Natural killer cell (primary cell): ENCODE results near the gene COX20. TPM values are rescaled to one million over a fixed set of nuclear protein-coding genes. Genes with fewer than 3 reads are reported as not detected.

Experiments
- ATAC-seq, 3 donors: fragments of 150-1000 bp in 2 of 3; fragments of 200-7000 bp in 1 of 3; cut with Tn5 transposase; 1 replicate in 1 of 3; 2 replicates in 2 of 3; pipeline ENCODE4 v1.10.0; 2021; ENCODE audit warnings: mild to moderate bottlenecking in 2 of 3, moderate library complexity in 2 of 3
- DNase-seq, 2 donors: peaks; one replicate each; pipeline versions ENCODE4 v3.0.0 to v3.0.0-alpha.2; 2013 to 2021; ENCODE audit warnings: mixed read lengths in 1 of 2
- H3K27ac ChIP-seq: one replicate; pipeline ENCODE4 v1.5.1; 2013; ENCODE audit warnings: mild to moderate bottlenecking, low read length
- H3K27me3 ChIP-seq: one replicate; pipeline ENCODE4 v1.6.1; 2013; ENCODE audit warnings: low read length; ENCODE audit not compliant: control insufficient read depth, insufficient read depth
- H3K36me3 ChIP-seq: one replicate; pipeline ENCODE4 v1.6.1; 2013; ENCODE audit warnings: low read length; ENCODE audit not compliant: control insufficient read depth, insufficient read depth
- H3K4me1 ChIP-seq: one replicate; pipeline ENCODE4 v1.6.1; 2013; ENCODE audit warnings: low read length; ENCODE audit not compliant: control insufficient read depth, insufficient read depth
- H3K4me3 ChIP-seq: one replicate; pipeline ENCODE4 v1.5.1; 2013; ENCODE audit warnings: low read length
- H3K9me3 ChIP-seq: one replicate; pipeline ENCODE4 v1.6.1; 2013; ENCODE audit warnings: low read length; ENCODE audit not compliant: control insufficient read depth, insufficient read depth
- H3K27ac Mint-ChIP-seq, 2 donors: one replicate each; pipeline ENCODE4 v1.8.0; 2022; ENCODE audit warnings: mild to moderate bottlenecking in 2 of 2, mixed read lengths in 2 of 2, moderate library complexity in 1 of 2
- H3K27me3 Mint-ChIP-seq, 2 donors: one replicate each; pipeline ENCODE4 v1.8.0; 2022; ENCODE audit warnings: low read depth in 2 of 2, mixed read lengths in 2 of 2
- H3K36me3 Mint-ChIP-seq: one replicate; pipeline ENCODE4 v1.8.0; 2022; ENCODE audit warnings: mixed read lengths
- H3K4me1 Mint-ChIP-seq, 2 donors: one replicate each; pipeline ENCODE4 v1.8.0; 2022; ENCODE audit warnings: mixed read lengths in 2 of 2
- H3K4me3 Mint-ChIP-seq: one replicate; pipeline ENCODE4 v1.8.0; 2022; ENCODE audit warnings: mild to moderate bottlenecking, moderate library complexity, mixed read lengths
- H3K9me3 Mint-ChIP-seq, 2 donors: one replicate each; pipeline ENCODE4 v1.8.0; 2022; ENCODE audit warnings: mixed read lengths in 2 of 2
- CTCF ChIP-seq: fragments of 200-600 bp; IDR thresholded peaks from one replicate; pipeline ENCODE4 v1.8.0; 2022; ENCODE audit warnings: antibody characterized with exemption
- WGBS: methylation state at CpG from one replicate; pipeline ENCODE4 v1.1.7; 2013; ENCODE audit warnings: missing lambda C conversion rate; ENCODE audit not compliant: insufficient coverage; 5-methylcytosine and 5-hydroxymethylcytosine counted together
- intact Hi-C: fragments of 100-400 bp; cut with micrococcal nuclease; formaldehyde crosslinking; loops from one replicate; pipeline ENCODE4 v1.14.2; 2022
- total RNA-seq, 4 donors: library from RNA; stranded (reverse); fragments of 120-200 nt in 1 of 4; gene quantifications; one replicate each; pipeline versions ENCODE4 v1.2.3 to v1.2.4, GENCODE V29; 2013 to 2022

Gene COX20
- total RNA-seq, 3 donors from 2014 or later (not counting 1 experiment from before 2014, with no cell fraction given), result 24.3 to 25.4 (median 24.9) TPM

DNA sequence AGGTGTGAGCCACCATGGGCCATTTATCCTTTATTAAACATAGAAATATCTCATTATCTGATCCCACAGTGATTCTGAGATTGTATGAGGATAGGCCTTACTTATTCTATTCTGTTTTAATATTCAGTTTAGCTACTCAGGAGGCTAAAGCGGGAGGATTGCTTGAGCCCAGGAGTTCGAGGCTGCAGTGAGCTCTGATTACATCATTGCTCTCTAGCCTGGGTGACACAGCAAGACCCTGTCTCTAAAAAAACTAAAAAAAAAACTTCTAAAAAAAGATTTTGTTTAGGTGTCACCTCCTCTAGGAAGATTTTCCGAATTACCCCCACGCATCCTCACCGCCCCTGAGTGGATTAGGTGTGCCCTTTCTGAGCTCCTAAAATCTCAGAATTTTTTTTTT lies 43.2 kb downstream of the COX20 start:
- Histone ChIP-seq H3K4me1 (no peaks in the 10 kb centered on the region), H3K36me3 (no peaks in the 10 kb centered on the region), H3K9me3 (no peaks in the 10 kb centered on the region), H3K27ac (no peak overlapping the region), H3K27me3 (no peaks in the 10 kb centered on the region), H3K4me3 (no peak overlapping the region)
- TF ChIP-seq CTCF, result no peak
- 97% methylated on average over 5 of the region's 5 CpGs for WGBS
- H3K4me1 Mint-ChIP-seq, result no peaks in the 10 kb centered on the region
- DNase-seq (no peak), ATAC-seq (no peak)
- no peaks in the 10 kb centered on the region for H3K27me3 Mint-ChIP-seq
- H3K36me3 Mint-ChIP-seq, result no peaks in the 10 kb centered on the region
- no peak overlapping the region for H3K27ac Mint-ChIP-seq
- no peaks in the 10 kb centered on the region for H3K9me3 Mint-ChIP-seq
- no peak overlapping the region for H3K4me3 Mint-ChIP-seq
- intact Hi-C loops, result no loop called here

DNA sequence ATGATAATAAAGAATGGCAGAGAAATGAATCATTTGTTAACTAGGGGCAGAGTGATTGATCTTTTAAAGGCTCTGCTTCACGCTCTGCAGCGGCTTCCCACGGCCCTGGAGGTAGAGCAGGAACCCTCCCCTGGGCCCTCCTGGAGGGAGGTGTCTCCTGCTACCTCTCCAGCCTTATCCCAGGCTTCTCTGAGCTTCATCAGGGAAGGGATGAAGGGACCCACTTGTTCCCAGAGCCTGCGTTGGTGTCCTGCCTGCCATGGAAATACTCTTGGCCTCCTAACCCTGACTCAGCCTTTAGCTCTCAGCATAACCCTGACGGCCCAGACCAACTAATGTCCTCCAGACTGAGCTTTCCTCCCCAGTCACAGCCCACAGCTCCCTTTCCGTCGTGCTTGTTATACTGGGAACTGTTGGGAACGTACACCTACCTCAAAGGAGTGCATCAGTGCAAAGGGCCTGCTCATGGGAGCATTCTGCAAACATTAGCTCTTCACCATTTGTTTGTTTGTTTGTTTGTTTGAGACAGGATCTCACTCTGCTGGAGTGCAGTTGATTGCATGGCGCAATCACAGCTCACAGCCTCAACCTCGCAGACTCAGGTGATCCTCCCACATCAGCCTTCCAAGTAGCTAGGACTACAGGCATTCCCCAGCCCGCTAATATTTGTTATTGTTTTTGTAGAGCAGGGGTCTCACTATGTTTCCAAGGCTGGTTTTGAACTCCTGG lies 46.3 kb downstream of the COX20 start:
- Histone ChIP-seq H3K9me3 (no peaks in the 10 kb centered on the region), H3K27me3 (no peaks in the 10 kb centered on the region), H3K36me3 (no peaks in the 10 kb centered on the region), H3K4me3 (no peak overlapping the region), H3K27ac (no peak overlapping the region), H3K4me1 (no peaks in the 10 kb centered on the region)
- no peak for TF ChIP-seq CTCF
- ATAC-seq (no peak), DNase-seq (no peak)
- intact Hi-C loops, result no loop called here
- Mint-ChIP-seq H3K36me3 (no peaks in the 10 kb centered on the region), H3K9me3 (no peaks in the 10 kb centered on the region), H3K4me1 (no peaks in the 10 kb centered on the region), H3K4me3 (no peak overlapping the region), H3K27me3 (no peaks in the 10 kb centered on the region), H3K27ac (no peak overlapping the region)
- 86% methylated on average over 11 of the region's 11 CpGs for WGBS

DNA sequence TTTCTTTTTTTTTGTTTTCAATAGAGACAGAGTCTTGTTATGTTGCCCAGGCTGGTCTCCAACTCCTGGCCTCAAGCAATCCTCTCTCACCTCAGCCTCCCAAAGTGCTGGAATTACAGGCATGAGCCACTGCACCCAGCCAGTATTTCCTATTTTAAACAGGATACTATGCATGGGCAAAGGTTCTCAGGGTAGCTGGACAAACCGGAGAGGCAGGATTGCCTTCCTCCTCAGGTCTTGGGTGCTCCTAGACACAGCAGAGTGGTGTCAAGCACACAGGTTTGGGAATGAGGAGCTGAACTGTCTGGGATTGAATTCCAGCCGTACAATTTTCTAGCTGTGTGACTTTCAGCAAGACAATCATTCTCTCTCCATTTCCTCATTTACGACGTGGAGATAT lies 51.8 kb downstream of the COX20 start:
- ATAC-seq (no peak), DNase-seq (no peak)
- intact Hi-C loops, result no loop called here
- no peaks in the 10 kb centered on the region for H3K27me3 ChIP-seq
- Mint-ChIP-seq H3K36me3 (no peaks in the 10 kb centered on the region), H3K9me3 (no peaks in the 10 kb centered on the region), H3K27ac (no peak overlapping the region), H3K4me1 (no peaks in the 10 kb centered on the region), H3K4me3 (no peak overlapping the region), H3K27me3 (no peaks in the 10 kb centered on the region)
- H3K4me3 ChIP-seq, result no peak overlapping the region
- no peaks in the 10 kb centered on the region for H3K9me3 ChIP-seq
- H3K36me3 ChIP-seq, result no peaks in the 10 kb centered on the region
- no peaks in the 10 kb centered on the region for H3K4me1 ChIP-seq
- no peak for TF ChIP-seq CTCF
- 100% methylated on average over 3 of the region's 4 CpGs for WGBS
- no peak overlapping the region for H3K27ac ChIP-seq

GRCh38 chr1:244893836-244894235 lies 58.4 kb downstream of the COX20 start:
- no peaks in the 10 kb centered on the region for H3K4me1 Mint-ChIP-seq
- WGBS, result 94% methylated on average over 7 of the region's 7 CpGs

More at GRCh38 chr1:244893836-244894235, 58.4 kb downstream of the COX20 start:
- H3K36me3 Mint-ChIP-seq, result no peaks in the 10 kb centered on the region
- DNase-seq, result no peak
- no peaks in the 10 kb centered on the region for H3K9me3 Mint-ChIP-seq
- H3K27ac Mint-ChIP-seq, result no peak overlapping the region
- no peaks in the 10 kb centered on the region for H3K36me3 ChIP-seq
- H3K27ac ChIP-seq, result no peak overlapping the region
- no peak for ATAC-seq
- intact Hi-C loops, result no loop called here
- H3K27me3 Mint-ChIP-seq, result no peaks in the 10 kb centered on the region
- H3K9me3 ChIP-seq, result no peaks in the 10 kb centered on the region
- no peak overlapping the region for H3K4me3 Mint-ChIP-seq
- no peaks in the 10 kb centered on the region for H3K4me1 ChIP-seq
- no peaks in the 10 kb centered on the region for H3K27me3 ChIP-seq
- H3K4me3 ChIP-seq, result no peak overlapping the region
- no peak for TF ChIP-seq CTCF
